Urothelium cell line (cell line): ENCODE measurements around the gene ARHGAP26.
A peak's percentile ranks its signal among the peaks of the same experiment; 100 is the strongest.
"Not testable (repeated sequence)": the region's sequence is repeated elsewhere in the genome, so short reads cannot be mapped to it uniquely, and the experiment has no call there.

ENCODE experiments used
- DNase-seq: peaks from one replicate; pipeline ENCODE4 v3.0.0; 2011; ENCODE audit warnings: low spot score, mixed read lengths
- FAIRE-seq: peaks from 2 replicates; lab custom pipeline; 2011; peaks lifted over from hg19 to GRCh38; lab: Jason Lieb, UNC

The ARHGAP26 gene

GRCh38 chr5:143190260-143190810 lies 420.2 kb downstream of the ARHGAP26 start:
- DNase-seq = no peak
- no peak for FAIRE-seq

- FAIRE-seq (no peak), DNase-seq (no peak)
These were observed 421.5 kb downstream of the ARHGAP26 start for GRCh38 chr5:143191720-143192119.

GRCh38 chr5:143192191-143192900 lies 422.2 kb downstream of the ARHGAP26 start:
- no peak for DNase-seq
- no peak for FAIRE-seq

GRCh38 chr5:143194206-143194605 lies 424.0 kb downstream of the ARHGAP26 start:
- DNase-seq (no peak), FAIRE-seq (no peak)

GRCh38 chr5:143194713-143195112 lies 424.5 kb downstream of the ARHGAP26 start:
- DNase-seq = no peak
- FAIRE-seq = no peak

GRCh38 chr5:143195491-143195890 lies 425.3 kb downstream of the ARHGAP26 start:
- FAIRE-seq (no peak), DNase-seq (no peak)

- DNase-seq (no peak), FAIRE-seq (no peak)
These were observed 426.6 kb downstream of the ARHGAP26 start for GRCh38 chr5:143196601-143197259.

GRCh38 chr5:143197260-143197656 lies 427.1 kb downstream of the ARHGAP26 start:
- FAIRE-seq (no peak), DNase-seq (no peak)

GRCh38 chr5:143198332-143198731 lies 428.2 kb downstream of the ARHGAP26 start:
- DNase-seq = no peak
- FAIRE-seq = no peak

GRCh38 chr5:143199161-143199560 lies 429.0 kb downstream of the ARHGAP26 start:
- no peak for DNase-seq
- no peak for FAIRE-seq

- DNase-seq (no peak), FAIRE-seq (no peak)
These were observed 429.7 kb downstream of the ARHGAP26 start for GRCh38 chr5:143199843-143200242.

GRCh38 chr5:143200781-143201398 lies 430.7 kb downstream of the ARHGAP26 start:
- DNase-seq (peak; percentile 24), FAIRE-seq (no peak)

- FAIRE-seq = no peak
- no peak for DNase-seq
These were observed 431.4 kb downstream of the ARHGAP26 start for GRCh38 chr5:143201589-143201988.

- DNase-seq, FAIRE-seq: not testable (repeated sequence)
These were observed 433.3 kb downstream of the ARHGAP26 start for GRCh38 chr5:143203301-143203956.

GRCh38 chr5:143204474-143205246 lies 434.5 kb downstream of the ARHGAP26 start:
- FAIRE-seq = no peak
- no peak for DNase-seq

GRCh38 chr5:143205386-143205785 lies 435.2 kb downstream of the ARHGAP26 start:
- no peak for FAIRE-seq

GRCh38 chr5:143205883-143206195 lies 435.7 kb downstream of the ARHGAP26 start:
- FAIRE-seq = no peak
- DNase-seq = no peak

More at GRCh38 chr5:143205386-143205785, 435.2 kb downstream of the ARHGAP26 start:
- DNase-seq = peak; percentile 47

GRCh38 chr5:143206196-143207053 lies 436.2 kb downstream of the ARHGAP26 start:
- FAIRE-seq (no peak), DNase-seq (no peak)

- FAIRE-seq (no peak), DNase-seq (no peak)
These were observed 436.9 kb downstream of the ARHGAP26 start for GRCh38 chr5:143207058-143207457.
